Measurements from ENCODE around the gene PIGS.
"Not testable (repeated sequence)": the region's sequence is repeated elsewhere in the genome, so short reads cannot be mapped to it uniquely, and the experiment has no call there.

Gene PIGS

GRCh38 chr17:28529013-28529400, 42.3 kb downstream of the PIGS start:
- no peak for DNase-seq (ENCODE audit: low read depth in 2 of 2)

DNA sequence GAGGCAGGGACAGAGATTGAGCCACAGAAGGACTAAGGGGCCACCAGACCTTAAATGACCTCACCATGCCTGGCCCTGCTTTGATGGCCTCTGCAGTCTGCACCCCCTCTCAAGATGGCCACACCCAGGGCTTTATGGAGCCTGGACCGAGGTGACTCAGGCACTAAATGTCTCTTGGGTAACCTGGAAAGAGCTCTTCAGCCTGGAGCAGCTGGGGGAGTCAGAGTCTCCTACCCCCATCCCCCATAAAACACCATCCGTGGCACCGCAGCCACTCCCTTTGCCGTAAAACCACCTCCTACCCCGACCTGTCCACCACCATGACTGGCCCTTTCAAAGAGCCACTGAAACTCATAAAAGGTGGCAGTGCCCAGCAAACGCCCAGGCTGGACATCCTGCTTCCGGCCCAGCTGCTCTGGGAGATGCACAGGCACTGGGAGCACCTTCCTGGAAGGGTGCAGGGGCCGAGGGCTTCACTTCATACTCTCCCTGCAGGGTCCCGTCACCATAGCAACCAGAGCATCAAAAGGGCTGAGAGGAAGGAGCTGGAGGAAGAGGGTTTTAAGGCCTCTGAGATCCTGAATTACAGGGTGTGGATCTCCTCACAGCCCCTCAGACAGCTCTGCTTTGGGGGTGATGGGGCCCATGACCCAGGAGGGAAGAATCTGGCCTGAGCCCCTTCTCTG, 42.9 kb downstream of the PIGS start:
- DNase-seq (ENCODE audit: low read depth in 2 of 2), result no peak

DNA sequence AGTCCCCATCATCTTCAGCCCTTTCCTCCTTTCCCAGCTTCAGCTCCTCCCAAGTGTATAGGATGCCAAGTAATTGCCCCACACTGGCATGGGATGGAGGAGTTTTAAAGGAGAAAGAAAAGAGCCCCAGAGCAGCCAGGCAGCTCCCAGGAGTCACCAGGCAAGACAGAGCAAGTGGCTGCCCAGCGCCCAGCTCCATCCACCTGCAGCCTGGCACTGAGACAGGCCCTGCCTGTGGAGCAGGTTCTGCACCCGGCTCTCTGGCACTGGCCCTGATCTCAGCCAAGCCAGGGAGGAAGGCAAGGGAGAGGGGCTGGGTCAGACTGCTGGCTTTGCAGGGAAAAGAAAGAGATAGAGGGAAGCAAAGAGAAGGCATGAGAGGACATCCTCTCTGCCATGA, 43.5 kb downstream of the PIGS start:
- DNase-seq (ENCODE audit: low read depth in 2 of 2), result no peak

DNA sequence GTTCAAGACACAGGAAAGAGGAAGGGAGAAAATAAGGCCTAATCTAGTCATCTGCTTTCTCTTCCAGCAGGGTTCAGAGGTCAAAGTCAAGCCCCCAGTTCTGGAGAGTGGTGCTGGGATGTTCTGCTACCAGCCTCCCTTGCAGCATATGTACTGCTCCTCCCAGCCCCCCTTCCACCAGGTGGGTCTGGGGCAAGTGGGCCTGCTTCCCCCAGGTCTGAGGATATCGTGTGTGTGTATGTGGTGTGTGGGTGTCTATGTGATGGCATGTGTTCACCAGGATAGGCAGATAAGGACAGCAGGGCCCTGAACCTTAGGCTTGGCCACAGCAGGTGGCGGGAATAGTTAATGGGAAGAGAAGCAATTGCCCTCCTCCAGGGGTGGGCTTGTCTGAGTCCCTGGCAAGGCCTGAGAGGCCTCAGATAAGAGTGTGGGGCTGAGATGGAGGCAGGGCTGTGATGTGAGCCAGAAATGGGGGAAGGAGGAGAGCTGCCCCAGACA, 44.1 kb downstream of the PIGS start:
- no peak for DNase-seq (ENCODE audit: low read depth in 2 of 2)

- DNase-seq (ENCODE audit: low read depth in 2 of 2), result no peak
Observed at GRCh38 chr17:28526381-28526780, 44.9 kb downstream of the PIGS start.

GRCh38 chr17:28524476-28525424, 46.6 kb downstream of the PIGS start:
- DNase-seq (ENCODE audit: low read depth in 2 of 2), result no peak

- no peak for DNase-seq (ENCODE audit: low read depth in 2 of 2)
Observed at GRCh38 chr17:28523876-28524275, 47.4 kb downstream of the PIGS start.

GRCh38 chr17:28523186-28523585, 48.1 kb downstream of the PIGS start:
- no peak for DNase-seq (ENCODE audit: low read depth in 2 of 2)

DNA sequence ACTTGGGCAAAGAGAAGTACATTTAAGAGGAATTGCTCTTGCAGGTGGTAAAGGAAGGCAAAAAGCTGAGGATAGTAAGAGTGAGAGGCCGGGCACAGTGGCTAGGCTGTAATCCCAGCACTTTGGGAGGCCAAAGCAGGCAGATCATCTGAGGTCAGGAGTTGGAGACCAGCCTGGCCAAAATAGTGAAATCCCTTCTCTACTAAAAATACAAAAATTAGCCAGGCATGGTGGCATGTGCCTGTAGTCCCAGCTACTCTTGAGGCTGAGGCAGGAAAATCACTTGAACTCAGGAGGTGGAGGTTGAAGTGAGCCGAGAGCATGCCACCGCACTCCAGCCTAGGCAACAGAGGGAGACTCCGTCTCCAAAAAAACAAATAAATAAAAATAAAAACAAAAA, 49.0 kb downstream of the PIGS start:
- DNase-seq (ENCODE audit: low read depth in 2 of 2), result not testable (repeated sequence)

GRCh38 chr17:28521311-28522085, 49.8 kb downstream of the PIGS start:
- no peak for DNase-seq (ENCODE audit: low read depth in 2 of 2)

DNA sequence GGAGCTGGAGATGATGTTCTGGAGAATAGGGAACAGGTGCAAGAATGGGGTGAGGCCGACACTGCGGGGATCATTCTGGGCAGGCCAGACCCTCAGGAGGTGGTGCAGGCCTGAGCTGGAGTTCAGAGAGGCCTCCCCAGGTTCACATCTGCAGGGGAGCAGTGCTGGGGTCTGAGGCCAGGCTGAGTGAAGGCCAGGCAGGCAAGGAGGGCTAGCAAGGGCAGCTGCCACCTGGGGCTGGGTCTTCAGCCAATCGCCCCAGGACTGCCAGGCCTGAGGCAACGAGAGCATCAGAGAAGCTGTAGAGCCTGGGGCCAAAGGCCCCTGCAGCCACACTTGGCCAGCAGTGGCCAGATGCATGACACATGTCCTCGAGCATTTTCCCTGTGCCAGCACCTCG, 50.6 kb downstream of the PIGS start:
- no peak for DNase-seq (ENCODE audit: low read depth in 2 of 2)

DNA sequence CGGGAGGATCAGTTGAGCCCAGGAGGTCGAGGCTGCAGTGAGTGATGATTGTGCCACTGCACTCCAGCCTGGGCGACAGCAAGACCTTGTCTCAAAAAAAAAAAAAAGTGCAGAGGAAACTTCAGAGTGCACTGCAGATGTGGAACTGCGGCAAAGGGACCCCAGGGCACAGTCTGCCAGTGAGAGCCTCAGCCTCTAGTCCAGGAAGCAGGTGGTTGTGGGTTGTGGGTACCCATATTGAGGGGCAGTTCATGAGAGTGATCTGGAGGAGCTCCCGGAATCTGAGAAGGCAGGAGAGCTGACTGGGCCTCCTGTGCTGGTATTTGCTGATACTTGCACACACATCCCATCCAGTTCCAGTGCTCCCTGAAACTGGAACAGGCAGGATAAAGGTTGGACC, 52.1 kb downstream of the PIGS start:
- no peak for DNase-seq (ENCODE audit: low read depth in 2 of 2)

DNA sequence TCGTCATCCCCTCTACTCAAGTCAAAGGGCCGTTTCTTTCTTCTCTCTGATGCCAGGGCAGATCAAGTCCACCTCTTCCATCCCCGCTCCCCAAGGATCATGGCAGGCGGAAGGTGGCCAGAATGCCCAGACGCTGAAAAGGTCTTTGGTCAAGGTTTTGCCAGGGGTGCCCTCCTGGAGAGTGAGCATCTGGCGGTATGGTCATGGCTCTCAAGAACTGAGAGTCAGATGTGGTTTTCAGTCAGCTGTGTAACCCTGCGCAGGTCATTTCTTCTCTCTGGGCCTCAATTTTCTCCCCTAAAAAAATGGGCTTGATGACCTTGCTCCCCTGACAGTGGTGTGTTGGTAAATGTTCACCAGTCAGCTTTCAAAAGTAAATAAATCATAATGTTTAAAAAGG, 52.7 kb downstream of the PIGS start:
- DNase-seq (ENCODE audit: low read depth in 2 of 2), result no peak

DNA sequence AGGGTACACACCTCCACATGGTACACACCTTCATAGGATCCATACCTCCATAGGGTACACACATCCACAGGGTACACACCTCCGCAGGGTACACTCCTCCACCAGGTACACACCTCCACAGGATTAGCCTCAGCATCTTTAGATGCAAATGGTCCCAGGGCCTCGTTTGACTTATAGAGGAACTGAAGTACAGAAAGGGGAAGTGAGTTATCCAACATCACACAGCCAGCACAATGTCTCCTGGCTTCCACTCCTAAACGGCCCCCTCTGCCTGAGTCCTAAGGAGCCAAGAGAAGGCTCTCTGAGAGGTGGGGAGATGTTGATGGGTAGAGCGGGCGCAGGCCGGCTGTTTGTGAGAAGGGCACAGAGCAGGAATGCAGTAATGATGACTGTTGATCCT, 53.2 kb downstream of the PIGS start:
- DNase-seq (ENCODE audit: low read depth in 2 of 2), result no peak

DNA sequence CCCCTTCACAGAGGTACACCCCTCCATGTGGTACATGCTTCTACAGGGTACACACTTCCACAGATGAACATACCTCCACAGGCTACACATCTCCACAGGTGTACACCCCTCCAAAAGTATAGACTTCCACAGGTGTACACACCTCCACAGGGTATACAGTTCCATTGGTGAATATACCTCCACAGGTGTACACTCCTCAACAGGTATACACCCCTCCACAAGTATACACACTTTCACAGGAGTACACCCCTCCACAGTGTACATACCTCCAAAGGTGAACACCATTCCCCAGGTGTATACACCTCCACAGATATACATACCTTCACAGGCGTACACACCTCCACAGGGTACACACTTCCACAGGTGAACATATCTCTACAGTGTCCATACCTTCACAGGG, 55.8 kb downstream of the PIGS start:
- no peak for DNase-seq (ENCODE audit: low read depth in 2 of 2)

DNA sequence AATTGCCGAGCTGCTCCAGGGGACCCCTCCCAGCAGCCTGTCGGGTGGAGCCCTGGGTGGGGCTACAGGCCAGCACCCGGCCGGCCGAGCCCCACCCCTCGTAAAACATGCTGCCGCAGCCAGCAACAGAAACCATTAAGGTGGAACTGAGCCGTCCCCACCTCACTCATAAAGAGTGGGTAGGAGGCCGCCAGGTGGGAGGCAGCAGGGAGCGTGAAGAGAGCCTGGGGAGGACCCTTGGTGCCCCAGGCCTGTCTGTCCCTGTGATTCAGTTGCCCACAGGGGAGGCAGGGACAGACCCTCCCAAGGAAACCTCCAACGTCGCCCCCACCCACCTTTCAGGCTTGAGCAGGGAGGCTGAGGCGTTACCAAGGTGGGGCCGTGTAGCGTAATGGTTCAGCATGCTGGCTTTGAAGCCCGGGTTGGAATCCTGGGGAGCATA, 56.7 kb downstream of the PIGS start:
- no peak for DNase-seq (ENCODE audit: low read depth in 2 of 2)

GRCh38 chr17:28513476-28513875, 57.8 kb downstream of the PIGS start:
- DNase-seq (ENCODE audit: low read depth in 2 of 2), result no peak

GRCh38 chr17:28511858-28512461, 59.4 kb downstream of the PIGS start:
- DNase-seq (ENCODE audit: low read depth in 2 of 2), result no peak

DNA sequence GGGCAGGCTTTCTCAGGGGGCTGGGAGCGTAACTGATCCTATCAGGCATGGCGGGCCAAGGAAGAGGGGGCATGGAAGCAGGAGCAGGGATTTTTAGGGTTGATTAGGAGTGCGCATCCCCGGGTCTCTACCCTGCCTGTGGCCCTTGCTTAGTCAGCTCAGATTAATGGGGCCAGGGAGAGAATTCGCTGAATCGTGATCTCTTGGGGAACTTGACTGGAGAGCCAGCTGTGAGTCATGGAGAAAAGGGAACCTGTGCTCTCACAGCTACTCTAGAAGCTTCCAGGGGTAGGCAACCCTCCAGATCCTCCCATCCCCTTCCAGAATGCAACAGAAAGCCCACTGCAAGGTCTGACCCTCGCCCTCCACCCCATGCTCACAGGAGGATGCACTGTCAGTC, 61.5 kb downstream of the PIGS start:
- DNase-seq (ENCODE audit: low read depth in 2 of 2), result no peak

- DNase-seq (ENCODE audit: low read depth in 2 of 2), result no peak
Observed at GRCh38 chr17:28508211-28508724, 63.1 kb downstream of the PIGS start.

DNA sequence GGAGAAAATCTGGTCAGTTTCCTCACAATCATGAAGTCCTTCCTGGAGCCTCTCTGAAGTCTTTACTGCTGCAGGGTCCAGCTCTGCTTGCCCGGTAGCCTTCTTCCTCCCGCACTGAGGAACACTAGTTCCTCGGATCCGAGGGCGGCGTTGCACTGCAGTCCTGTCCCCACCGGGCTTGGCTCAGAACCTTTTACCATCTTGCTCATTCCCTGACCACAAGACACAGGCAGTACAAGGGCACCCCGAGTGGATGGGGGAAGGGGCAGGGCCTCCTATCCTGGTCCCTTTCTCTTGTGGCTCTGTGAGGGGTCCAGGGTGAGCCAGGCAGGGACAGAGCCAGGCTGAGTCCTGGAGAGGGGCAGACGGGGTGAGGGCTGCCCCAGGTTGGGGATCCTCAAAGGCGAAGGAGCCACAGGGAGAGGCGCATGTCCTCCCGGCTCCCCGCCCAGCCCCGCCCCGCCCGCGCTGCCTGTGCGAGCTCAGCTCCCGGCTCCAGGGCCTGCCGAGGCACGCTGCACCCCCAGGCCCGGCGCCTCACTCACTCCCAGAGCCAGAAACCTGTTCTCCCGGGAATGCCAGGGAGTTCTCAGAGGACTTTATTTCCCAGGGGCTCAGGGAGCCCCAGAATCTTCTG, 63.6 kb downstream of the PIGS start:
- no peak for DNase-seq (ENCODE audit: low read depth in 2 of 2)
